AG04449 (cell line): Measurements from ENCODE around the gene FDXACB1.

Source experiments
- CTCF ChIA-PET: fragments of 350-600 bp; formaldehyde crosslinking; extraction: SDS; loops from one replicate; lab custom pipeline; 2021; ENCODE audit warnings: antibody characterized with exemption; lab: Yijun Ruan, JAX
- POLR2A ChIA-PET: fragments of 400-600, 350-600 bp; formaldehyde crosslinking; extraction: SDS; loops from one replicate; lab custom pipeline; 2020; ENCODE audit warnings: antibody characterized with exemption, inconsistent platforms; lab: Yijun Ruan, JAX
- DNase-seq: peaks from one replicate; pipeline ENCODE4 v3.0.0-alpha.2; 2010; ENCODE audit warnings: low read depth, low spot score
- H3K4me3 ChIP-seq: 2 replicates; pipeline ENCODE4 v1.5.1; 2011; ENCODE audit warnings: low read depth, mild to moderate bottlenecking, control low read depth, low read length
- CTCF ChIP-seq: IDR thresholded peaks from one replicate; pipeline ENCODE4 v1.5.1; 2011; ENCODE audit warnings: mild to moderate bottlenecking, moderate library complexity, low read length, control low read depth, inconsistent platforms; ENCODE audit not compliant: insufficient read depth; ENCODE audit errors: missing control alignments

FDXACB1 gene

GRCh38 chr11:111917312-111917711 is 38.3 kb upstream of the FDXACB1 start:
- no peak overlapping the region for H3K4me3 ChIP-seq
- ChIA-PET CTCF (interaction anchor here (0.9 to 1.5 kb wide), 2 partner anchors 14 to 313 kb away, joined by 3 to 5 read pairs; no protein-coding TSS in a partner anchor), POLR2A (no interaction called here)
- no peak for TF ChIP-seq CTCF
- no peak for DNase-seq

GRCh38 chr11:111916768-111917167 is 37.8 kb upstream of the FDXACB1 start:
- ChIA-PET POLR2A (no interaction called here), CTCF (interaction anchor here (0.9 kb wide), 1 partner anchor 312 kb away, joined by 3 read pairs; no protein-coding TSS in a partner anchor)
- no peak overlapping the region for H3K4me3 ChIP-seq
- TF ChIP-seq CTCF, result no peak
- DNase-seq, result no peak

GRCh38 chr11:111913997-111914396 is 35.0 kb upstream of the FDXACB1 start:
- peak; percentile 69 for DNase-seq
- TF ChIP-seq CTCF, result no peak
- CTCF ChIA-PET, result interaction anchor here (0.7 to 2.1 kb wide), 7 partner anchors 10 to 71 kb away, joined by 3 to 11 read pairs (median 4); partner anchors contain the start of gene DIXDC1
- H3K4me3 ChIP-seq, result peak overlapping the region; percentile 50
- POLR2A ChIA-PET, result interaction anchor here (1.0 to 2.3 kb wide), 4 partner anchors 13 to 43 kb away, joined by 3 to 7 read pairs (median 4); partner anchors contain the start of genes ALG9 and DIXDC1

GRCh38 chr11:111913031-111913861 is 34.3 kb upstream of the FDXACB1 start:
- ChIA-PET CTCF (interaction anchor here (0.8 to 3.0 kb wide), 7 partner anchors 11 to 71 kb away, joined by 3 to 13 read pairs (median 5); partner anchors contain the start of gene DIXDC1), POLR2A (interaction anchor here (1.0 to 2.3 kb wide), 4 partner anchors 14 to 42 kb away, joined by 3 to 7 read pairs (median 4); partner anchors contain the start of genes ALG9 and DIXDC1)
- no peak for TF ChIP-seq CTCF

GRCh38 chr11:111912535-111912934 is 33.6 kb upstream of the FDXACB1 start, which contains the start of gene HSPB2:
Gene HSPB2, plus strand, starts transcription at chr11:111912734. Its CDS starts 96 bp downstream, at chr11:111912830.
- ChIA-PET CTCF (interaction anchor here (3.0 kb wide), 1 partner anchor 19 kb away, joined by 13 read pairs; no protein-coding TSS in a partner anchor), POLR2A (interaction anchor here (1.3 kb wide), 1 partner anchor 42 kb away, joined by 3 read pairs; no protein-coding TSS in a partner anchor)
- H3K4me3 ChIP-seq, result peak within 1 kb of the TSS; percentile 50
- DNase-seq, result no peak
- no peak for TF ChIP-seq CTCF

More at GRCh38 chr11:111913031-111913861, 34.3 kb upstream of the FDXACB1 start:
- DNase-seq, result no peak
- H3K4me3 ChIP-seq, result peak overlapping the region; percentile 50
